GM19467 (cell line): ENCODE results near the gene TET3.

Experiments used
- ATAC-seq: cut with Tn5 transposase; IDR thresholded peaks from one replicate; pipeline ENCODE4 v1.9.1; 2021; ENCODE audit warnings: mild to moderate bottlenecking, moderate library complexity; ENCODE audit not compliant: unreplicated experiment

TET3 gene

DNA sequence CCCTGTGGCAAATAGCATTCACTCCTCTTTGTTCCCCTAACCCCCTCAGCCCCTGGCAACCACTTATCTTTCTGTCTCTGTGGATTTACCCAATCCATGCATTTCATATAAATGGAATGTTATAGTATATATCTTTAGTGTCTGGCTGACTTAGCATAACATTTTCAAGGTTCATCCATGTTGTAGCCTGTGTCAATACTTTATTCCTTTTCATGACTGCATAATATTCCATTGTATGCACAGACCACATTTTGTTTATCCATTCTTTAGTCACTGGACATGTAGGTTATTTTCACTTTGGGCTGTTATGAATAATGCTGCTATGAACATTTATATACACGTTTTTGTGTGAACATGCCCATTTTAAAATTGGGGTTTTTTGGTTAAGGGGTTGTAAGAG lies 42.8 kb downstream of the TET3 start:
- ATAC-seq = no peak

DNA sequence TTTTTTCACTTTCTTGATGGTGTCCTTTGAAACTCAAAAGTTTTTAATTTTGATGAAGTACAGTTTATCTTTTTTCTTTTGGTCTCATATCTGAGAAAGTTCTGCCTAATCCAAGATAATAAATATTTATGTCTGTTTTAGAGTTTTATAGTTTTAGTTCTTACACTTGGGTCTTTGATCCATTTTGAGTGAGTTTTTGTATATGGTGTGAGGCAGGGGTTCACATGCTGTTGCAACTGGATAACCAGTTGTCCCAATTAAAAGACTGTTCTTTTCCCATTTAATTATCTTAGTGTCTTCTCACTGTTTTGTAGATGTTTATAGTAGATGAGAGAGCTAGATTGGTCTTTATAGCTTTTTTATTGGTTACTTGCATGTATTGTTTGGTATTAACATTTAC lies 43.6 kb downstream of the TET3 start:
- ATAC-seq = no peak

- no peak for ATAC-seq
Measured at GRCh38 chr2:74028741-74029140, 44.0 kb downstream of the TET3 start.

- no peak for ATAC-seq
Measured at GRCh38 chr2:74029714-74030397, 45.1 kb downstream of the TET3 start.

- no peak for ATAC-seq
Measured at GRCh38 chr2:74031221-74031620, 46.5 kb downstream of the TET3 start.

DNA sequence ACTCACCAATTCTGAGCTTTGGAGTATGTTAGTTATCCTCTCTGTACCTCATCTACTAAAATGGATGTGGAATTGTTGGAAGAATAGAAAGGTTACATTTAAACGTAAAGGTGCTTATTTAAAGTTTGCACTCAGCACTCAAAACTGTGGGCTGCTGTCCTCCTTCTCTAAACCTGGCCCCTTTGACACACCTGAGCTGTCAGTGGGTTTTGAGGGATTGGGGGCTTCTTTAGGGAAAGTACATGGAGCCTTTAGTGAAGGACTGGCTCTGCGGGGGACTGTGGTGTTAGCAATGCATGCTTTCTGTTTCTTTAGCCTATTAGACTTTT lies 47.2 kb downstream of the TET3 start:
- no peak for ATAC-seq

DNA sequence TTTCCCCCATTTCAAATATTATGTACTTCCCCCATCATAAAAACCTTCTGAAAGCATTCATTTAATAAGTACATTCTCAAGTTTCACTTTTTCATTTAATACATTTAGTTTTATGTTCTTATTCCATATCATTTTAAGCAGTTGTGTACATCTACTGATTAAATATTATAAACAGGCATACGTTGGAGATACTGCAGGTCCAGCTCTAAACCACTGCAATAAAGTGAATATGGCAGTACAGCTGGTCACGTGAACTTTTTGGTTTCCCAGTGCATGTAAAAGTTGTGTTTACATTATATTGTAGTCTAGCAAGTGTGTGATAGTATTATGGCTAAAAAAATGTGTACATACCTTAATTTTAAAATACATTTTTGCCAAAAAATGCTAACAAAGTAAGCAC lies 48.7 kb downstream of the TET3 start:
- no peak for ATAC-seq
